GM18519 (cell line): Measurements from ENCODE around the gene SUCO.

Experiments used
- ATAC-seq: cut with Tn5 transposase; IDR thresholded peaks from one replicate; pipeline ENCODE4 v1.9.1; 2021; ENCODE audit warnings: mild to moderate bottlenecking, moderate library complexity; ENCODE audit not compliant: unreplicated experiment, low FRiP score

Gene SUCO

DNA sequence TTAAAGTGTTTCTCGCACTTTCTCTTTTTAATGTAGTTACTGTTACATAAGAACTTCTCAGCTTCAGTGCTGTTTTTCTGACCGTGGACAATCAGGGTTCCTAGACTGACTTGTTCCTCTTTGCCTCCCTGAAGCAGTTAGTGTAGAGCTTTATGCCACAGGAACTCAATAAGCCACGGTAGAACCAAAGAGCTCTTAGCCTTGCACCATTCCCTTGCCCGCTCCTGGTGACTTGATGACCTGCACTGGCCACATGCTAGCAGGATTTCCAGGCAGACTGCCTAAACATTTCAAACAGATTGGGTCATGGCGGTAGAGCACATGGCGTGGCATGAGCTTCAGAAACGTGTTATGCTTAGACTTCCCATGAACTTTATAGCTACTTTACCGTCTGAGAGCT is 107.2 kb downstream of the SUCO start:
- ATAC-seq, result no peak

DNA sequence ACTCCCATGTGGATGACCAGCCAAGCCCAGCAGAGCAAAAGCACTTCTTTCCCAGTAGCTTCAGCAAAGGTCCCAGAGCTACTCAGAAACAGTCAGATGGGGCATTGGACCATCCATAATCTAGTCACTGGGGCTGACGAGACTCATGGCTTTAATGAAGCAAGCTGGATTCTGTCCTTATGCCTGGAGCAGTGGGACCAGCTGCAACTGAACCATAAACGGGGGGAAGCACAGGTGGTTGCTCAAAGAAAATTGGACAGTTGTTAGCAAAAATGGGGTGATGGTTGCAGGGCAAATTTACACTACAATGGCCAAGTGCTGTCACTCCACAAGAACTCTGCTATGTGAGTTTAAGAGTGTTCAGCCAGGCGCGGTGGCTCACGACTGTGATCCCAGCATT is 108.5 kb downstream of the SUCO start:
- ATAC-seq, result no peak

DNA sequence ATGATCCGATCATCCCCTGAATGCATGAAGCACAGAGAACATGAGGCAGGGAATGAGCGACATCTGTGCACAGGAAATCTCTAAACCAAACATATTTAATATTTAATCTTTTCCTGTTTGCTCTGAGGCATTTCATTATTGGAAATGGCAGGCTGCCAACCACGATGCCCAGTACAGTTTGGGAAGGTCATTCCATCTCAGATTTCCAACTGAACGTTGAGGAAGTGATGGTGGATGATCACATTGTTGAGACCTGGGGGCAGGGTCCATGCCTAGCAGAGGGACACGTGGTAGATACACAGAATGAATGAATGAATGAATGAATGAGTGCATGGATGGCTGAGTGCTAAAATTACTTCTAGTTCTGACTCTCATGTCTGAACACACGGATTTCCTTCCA is 110.0 kb downstream of the SUCO start:
- ATAC-seq, result no peak

DNA sequence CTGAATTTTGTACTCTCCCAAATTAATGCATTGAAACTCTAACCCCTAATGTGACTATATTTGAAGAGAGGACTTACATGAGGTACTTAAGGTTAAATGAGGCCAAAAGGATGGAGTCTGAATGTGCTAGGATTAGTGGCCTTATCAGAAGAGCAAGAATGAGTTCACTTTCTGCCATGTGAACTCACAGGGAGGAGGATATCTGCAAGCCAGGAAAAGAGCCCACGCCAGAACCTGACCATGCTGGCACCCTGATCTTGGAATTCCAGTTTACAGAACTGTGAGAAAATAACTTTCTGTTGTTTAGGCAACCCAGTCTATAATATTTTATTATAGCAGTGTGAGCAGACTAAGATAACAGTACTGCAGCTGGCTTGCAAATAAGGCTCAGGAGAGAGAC is 113.7 kb downstream of the SUCO start:
- ATAC-seq, result no peak

DNA sequence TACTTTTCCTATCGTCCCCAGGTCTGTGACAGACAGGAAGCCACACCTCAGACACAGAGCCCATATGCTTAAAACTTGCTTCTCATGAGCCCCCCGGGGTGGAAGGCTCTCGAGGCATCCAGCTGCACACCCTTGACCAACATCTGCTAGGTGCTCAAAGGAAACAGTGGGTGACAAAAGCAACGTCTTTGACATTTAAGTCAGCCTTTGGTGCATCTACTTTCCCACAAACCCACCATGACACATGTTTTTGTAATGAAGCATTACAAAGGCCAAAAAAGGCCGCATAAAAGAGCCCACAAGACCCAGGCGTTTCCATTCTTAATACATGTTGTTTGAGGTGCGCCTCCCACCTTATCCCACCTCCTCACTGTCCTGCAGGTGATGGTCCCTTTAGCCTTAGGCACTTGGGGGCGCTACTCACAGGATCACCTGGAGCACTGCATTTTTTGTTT is 114.2 kb downstream of the SUCO start:
- ATAC-seq, result no peak

DNA sequence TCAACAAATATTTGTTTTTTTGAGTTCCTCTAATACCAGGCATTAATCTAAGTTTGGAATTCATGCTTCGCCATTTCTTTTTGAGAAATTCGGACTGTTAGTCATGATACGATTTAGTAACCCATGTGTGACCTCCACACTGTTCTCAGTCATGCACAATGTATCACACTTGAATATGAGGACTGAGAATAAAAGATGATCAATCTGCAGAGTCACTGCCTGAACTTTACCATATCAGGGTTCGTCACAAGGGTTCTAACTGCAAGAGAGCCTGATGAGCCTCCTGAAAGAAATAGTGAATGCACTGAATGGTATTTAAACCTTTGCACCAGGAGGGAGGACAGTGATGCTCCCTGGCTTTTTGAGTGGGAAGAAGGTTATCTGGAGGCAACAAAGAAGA is 115.0 kb downstream of the SUCO start:
- ATAC-seq, result no peak

DNA sequence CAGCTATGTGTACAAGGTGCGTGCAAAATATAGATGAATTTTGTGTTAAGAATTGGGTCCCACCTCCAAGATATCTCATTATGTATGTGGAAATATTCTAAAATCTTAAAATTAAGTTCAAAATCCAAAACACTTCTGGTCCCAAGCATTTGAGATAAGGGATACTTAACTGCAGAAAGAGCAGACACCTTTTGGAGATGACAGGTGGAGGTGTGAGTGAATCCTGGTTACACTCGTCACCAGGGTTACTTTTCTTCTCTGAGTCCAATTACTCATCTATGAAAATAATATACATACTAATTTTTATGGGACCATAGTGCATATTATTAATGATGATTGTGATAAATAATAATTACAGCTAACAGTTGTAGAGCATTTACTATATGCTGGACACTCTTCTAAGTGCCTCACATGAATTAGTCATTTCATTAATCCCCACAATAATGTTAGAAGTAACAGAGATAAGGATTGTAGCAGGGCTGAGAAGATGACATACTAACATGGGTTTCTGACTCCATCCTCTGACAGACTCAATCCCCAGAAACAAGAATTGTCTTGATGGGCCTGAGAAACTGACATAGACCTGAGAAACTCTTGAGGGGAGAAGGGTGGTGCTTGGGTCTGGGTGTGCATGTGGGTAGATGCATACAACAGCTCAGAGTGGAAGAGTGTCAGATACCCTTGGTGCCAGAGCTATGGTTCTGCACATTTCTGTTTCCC is 117.7 kb downstream of the SUCO start:
- ATAC-seq, result no peak

DNA sequence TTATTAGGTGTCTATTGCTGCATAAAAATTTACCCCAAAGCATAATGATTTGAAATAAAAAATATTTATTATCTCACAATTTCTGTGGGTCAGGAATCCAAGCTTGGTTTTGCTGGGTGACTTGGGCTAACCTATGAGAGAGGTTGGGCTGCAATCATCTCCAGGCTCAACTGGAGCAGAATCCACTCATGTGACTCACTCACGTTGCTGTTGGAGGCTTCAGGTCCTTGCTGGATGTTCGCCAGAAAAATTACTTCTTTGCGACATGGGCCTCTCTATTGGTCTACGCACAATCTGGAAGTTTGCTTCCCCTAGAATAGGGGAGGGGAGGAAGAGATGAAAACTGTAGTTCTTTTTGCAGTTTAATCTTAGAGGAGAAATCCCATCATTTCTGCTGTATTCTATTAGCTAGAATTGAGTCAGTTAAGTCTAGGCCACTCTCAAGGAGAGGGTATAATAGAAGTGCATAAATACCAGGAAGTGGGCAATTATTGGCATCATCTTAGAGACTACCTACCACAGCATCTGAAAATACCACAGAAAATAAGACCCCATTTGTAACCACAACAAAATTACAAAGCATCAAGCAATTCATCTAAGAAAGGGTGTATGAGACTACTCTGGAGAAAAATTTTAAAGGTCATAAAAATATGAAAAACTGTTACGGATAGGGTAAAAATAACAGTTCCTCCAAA is 120.2 kb downstream of the SUCO start:
- ATAC-seq, result no peak

DNA sequence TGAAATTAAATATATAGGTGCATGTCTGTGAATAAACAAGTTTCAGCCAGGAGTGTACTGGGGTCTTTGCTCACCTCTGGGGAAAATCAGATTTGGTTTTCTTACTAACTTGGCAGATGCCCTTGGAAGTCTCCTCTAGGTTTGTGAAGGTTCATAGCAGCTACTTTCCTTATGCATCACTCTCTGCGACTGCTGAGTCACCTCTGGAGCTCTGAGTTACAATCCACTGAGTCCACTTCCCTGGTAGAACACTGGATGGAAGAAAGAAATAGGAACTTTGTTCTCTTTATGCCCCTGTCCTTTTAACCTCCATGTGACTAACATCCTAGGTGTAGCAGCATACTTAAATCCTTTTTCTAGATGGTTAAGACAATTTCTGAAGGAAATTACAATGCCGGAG is 121.6 kb downstream of the SUCO start:
- ATAC-seq, result no peak

DNA sequence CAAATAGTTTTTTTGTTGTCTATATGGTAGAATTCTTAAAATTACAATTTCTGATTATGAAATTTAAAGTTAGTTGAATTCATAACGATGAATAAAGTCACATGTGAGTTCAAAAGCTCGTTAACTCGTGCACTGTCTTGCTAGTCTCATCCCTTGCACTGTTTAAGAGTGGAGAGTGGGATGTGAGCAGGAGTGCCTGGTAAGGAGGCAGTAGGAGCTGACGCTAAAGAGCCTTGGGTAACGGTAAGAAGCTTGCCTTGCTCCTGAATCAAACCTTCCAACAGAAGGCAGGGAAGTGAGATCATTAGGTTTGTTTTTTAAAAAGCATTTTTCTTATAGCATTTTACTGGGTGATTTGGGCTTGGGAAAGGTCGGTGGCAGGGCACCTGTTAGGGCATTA is 123.6 kb downstream of the SUCO start:
- no peak for ATAC-seq

DNA sequence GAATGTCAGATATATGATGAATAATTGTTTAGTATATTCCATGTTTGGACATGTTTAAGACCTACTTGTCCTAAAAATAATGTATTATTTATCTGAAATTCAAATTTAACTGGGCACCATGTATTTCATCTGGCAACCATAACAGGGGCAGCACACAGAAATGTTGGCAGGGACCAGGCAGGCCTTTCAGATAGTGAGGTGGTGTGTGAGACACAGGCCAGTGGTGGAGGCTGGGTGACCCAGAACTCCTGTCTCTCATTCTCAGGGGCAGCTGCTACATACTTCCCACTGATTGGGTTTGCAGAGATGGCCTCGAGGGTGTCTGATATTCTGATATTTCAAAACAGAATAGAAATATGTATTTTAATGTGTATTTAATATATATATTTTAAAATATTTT is 124.6 kb downstream of the SUCO start:
- no peak for ATAC-seq

DNA sequence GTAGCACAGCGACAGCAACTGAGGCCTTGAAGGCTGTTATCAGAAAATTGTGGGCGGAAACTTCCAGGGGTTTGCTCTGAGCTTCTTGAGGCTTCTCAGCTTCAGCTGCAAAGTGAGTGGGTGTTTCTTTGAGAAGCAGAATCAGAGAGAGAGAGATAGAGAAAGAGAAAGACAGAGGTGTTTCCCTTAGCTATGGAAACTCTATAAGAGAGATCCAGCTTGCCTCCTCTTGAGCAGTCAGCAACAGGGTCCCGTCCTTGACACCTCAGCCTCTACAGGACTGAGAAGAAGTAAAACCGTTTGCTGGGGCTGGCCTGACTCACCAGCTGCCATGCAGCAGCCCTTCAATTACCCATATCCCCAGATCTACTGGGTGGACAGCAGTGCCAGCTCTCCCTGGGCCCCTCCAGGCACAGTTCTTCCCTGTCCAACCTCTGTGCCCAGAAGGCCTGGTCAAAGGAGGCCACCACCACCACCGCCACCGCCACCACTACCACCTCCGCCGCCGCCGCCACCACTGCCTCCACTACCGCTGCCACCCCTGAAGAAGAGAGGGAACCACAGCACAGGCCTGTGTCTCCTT is 126.0 kb downstream of the SUCO start, which contains the start of gene FASLG:
Gene FASLG, plus strand, starts transcription at position 233 of the 583 bp plus-strand sequence. Its CDS starts 99 bp downstream, at position 332.
- ATAC-seq, result no peak

DNA sequence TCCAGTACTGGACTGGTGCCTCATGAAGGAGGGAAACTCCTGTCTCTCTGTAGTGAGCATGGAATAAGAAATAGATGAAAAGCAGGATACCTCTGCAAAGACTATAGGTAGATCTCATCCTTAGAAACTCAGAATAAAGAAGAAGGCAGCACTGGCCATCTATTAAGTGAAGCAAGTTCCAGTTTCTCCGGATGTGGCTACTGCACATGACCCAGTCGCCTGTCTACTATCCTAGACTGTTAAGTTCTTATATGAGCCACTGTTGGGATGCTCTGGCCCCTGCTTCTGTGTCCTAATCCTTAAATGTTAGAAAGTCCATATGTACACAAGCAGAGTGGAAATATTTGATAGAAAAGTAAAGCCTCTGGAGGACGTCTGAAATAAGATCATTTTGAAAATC is 128.2 kb downstream of the SUCO start:
- ATAC-seq, result no peak
